ENCODE measurements around the gene C9orf72. TPM values are rescaled to one million over a fixed set of nuclear protein-coding genes. Genes with fewer than 3 reads are reported as not detected.

C9orf72 gene
- total and polyA plus RNA-seq, 2 experiments from 2014 or later, result 13.2 to 15.7 TPM

DNA sequence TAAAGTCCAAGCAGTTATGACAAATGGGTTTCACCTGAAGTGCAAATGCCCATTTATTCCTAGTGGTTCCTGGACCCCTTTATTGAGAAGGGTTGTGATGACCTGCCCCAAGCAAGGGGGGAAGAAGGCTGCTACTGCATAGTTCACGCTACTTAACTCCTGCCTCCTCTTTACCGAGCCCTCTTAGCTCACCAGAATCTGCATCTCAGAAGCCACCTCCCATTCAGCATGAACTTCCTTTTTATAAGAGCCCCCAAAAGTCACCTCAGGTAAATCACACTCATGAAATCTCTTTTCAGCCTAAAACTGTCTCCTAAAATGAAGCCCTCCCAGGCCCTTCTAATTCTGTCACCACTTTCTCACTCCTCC is 26.6 kb upstream of the C9orf72 start:
- no peak for DNase-seq (ENCODE audit: low read depth in 1 of 2, low spot score in 1 of 2)
- Histone ChIP-seq H3K9me3 (ENCODE audit: low read depth) (no peaks in the 10 kb centered on the region), H3K27ac (no peak overlapping the region), H3K36me3 (no peaks in the 10 kb centered on the region), H3K27me3 (no peaks in the 10 kb centered on the region), H3K4me3 (no peak overlapping the region), H3K4me1 (ENCODE audit: low read depth) (no peaks in the 10 kb centered on the region)
- no peak for TF ChIP-seq CTCF (IDR thresholded peaks at IDR 0.05; ENCODE audit: low read depth, low read length)

GRCh38 chr9:27599102-27599869 is 26.0 kb upstream of the C9orf72 start:
- H3K27ac ChIP-seq, result no peak overlapping the region
- H3K4me1 ChIP-seq (ENCODE audit: low read depth), result no peaks in the 10 kb centered on the region
- peak in 1 of 2 donors; percentile 19 for DNase-seq (ENCODE audit: low read depth in 1 of 2, low spot score in 1 of 2)
- no peak for TF ChIP-seq CTCF (IDR thresholded peaks at IDR 0.05; ENCODE audit: low read depth, low read length)
- H3K27me3 ChIP-seq, result no peaks in the 10 kb centered on the region
- H3K4me3 ChIP-seq, result no peak overlapping the region
- no peaks in the 10 kb centered on the region for H3K9me3 ChIP-seq (ENCODE audit: low read depth)
- H3K36me3 ChIP-seq, result no peaks in the 10 kb centered on the region

DNA sequence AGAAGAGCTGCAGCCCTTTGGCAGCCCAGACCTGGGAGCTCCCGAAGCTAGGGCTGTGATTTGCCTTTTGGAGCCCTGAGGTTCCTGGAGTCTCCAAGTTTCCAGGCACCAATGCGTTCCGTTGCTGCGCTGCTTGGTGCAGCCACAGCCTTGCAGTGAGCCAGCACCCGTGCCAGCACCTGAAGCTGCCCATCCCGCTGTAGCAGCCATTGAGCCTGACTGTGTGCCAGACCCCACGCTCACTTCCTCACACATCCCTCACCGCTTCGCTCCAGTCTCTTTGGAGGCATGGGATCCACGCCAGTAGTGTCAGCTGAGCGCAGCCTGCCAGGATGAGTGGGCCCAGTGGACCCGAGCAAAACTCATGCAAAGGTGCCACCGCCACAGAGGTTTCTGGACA is 22.5 kb upstream of the C9orf72 start:
- Histone ChIP-seq H3K4me1 (ENCODE audit: low read depth) (no peaks in the 10 kb centered on the region), H3K27me3 (no peaks in the 10 kb centered on the region), H3K9me3 (ENCODE audit: low read depth) (no peaks in the 10 kb centered on the region), H3K36me3 (no peaks in the 10 kb centered on the region), H3K4me3 (no peak overlapping the region), H3K27ac (no peak overlapping the region)
- no peak for TF ChIP-seq CTCF (IDR thresholded peaks at IDR 0.05; ENCODE audit: low read depth, low read length)
- DNase-seq (ENCODE audit: low read depth in 1 of 2, low spot score in 1 of 2), result no peak

DNA sequence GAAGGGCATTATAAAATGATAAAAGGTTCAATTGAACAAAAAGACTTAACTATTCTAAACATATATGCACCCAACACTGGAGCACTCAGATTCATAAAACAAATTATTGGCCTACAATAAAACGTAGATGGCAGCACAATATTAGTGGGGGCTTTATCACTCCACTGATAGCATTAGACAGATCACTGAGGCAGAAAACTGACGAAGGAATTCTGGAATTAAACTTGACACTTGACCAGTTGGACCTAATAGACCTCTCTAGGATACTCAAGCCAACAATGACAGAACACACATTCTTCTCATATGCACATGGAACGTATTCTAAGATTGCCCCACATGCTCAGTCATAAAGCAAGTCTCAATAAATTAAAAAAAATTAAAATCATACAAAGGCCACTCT is 18.4 kb upstream of the C9orf72 start:
- no peak overlapping the region for H3K4me3 ChIP-seq
- no peaks in the 10 kb centered on the region for H3K27me3 ChIP-seq
- H3K36me3 ChIP-seq, result no peaks in the 10 kb centered on the region
- H3K4me1 ChIP-seq (ENCODE audit: low read depth), result no peaks in the 10 kb centered on the region
- TF ChIP-seq CTCF (IDR thresholded peaks at IDR 0.05; ENCODE audit: low read depth, low read length), result no peak
- no peak for DNase-seq (ENCODE audit: low read depth in 1 of 2, low spot score in 1 of 2)
- no peaks in the 10 kb centered on the region for H3K9me3 ChIP-seq (ENCODE audit: low read depth)
- H3K27ac ChIP-seq, result no peak overlapping the region

- Histone ChIP-seq H3K4me1 (ENCODE audit: low read depth) (no peaks in the 10 kb centered on the region), H3K9me3 (ENCODE audit: low read depth) (no peaks in the 10 kb centered on the region), H3K4me3 (no peak overlapping the region), H3K27ac (no peak overlapping the region), H3K27me3 (no peaks in the 10 kb centered on the region), H3K36me3 (no peaks in the 10 kb centered on the region)
- no peak for DNase-seq (ENCODE audit: low read depth in 1 of 2, low spot score in 1 of 2)
- TF ChIP-seq CTCF (IDR thresholded peaks at IDR 0.05; ENCODE audit: low read depth, low read length), result no peak
Observed at GRCh38 chr9:27591093-27591492, 17.8 kb upstream of the C9orf72 start.
